SU-DHL-6 (cell line): ENCODE data around the gene FOXN3.

Experiments used
- H2AFZ ChIP-seq: fragments of 200-600 bp; sonication (generic); 2 replicates; pipeline ENCODE4 v1.6.1; 2014; ENCODE audit warnings: low read depth, mild to moderate bottlenecking, moderate library complexity, mixed read lengths, antibody characterized with exemption, low read length; ENCODE audit not compliant: severe bottlenecking
- H3F3A ChIP-seq: fragments of 200-600 bp; shearing (Covaris generic); 2 replicates; pipeline ENCODE4 v1.6.0; 2016; ENCODE audit warnings: antibody characterized with exemption, mild to moderate bottlenecking; ENCODE audit not compliant: insufficient read depth
- H3K27ac ChIP-seq: fragments of 200-600 bp; sonication (generic); 2 replicates; pipeline ENCODE4 v1.5.1; 2016; ENCODE audit warnings: low read depth, mild to moderate bottlenecking, low read length, moderate library complexity, mixed read lengths
- H3K27me3 ChIP-seq: fragments of 200-600 bp; sonication (generic), shearing (Covaris generic); 2 replicates; pipeline ENCODE4 v1.6.0; 2014; ENCODE audit warnings: mild to moderate bottlenecking, low read length
- H3K36me3 ChIP-seq: fragments of 200-600 bp; sonication (generic); 2 replicates; pipeline ENCODE4 v1.6.1; 2014; ENCODE audit warnings: mild to moderate bottlenecking, low read length, mixed read lengths
- H3K4me2 ChIP-seq: fragments of 300-600, 200-600 bp; shearing (Covaris generic), sonication (generic); 2 replicates; pipeline ENCODE4 v1.6.0; 2014; ENCODE audit warnings: low read length, low read depth, mild to moderate bottlenecking; ENCODE audit not compliant: poor library complexity, severe bottlenecking
- H3K4me3 ChIP-seq: fragments of 200-600 bp; sonication (generic); 2 replicates; pipeline ENCODE4 v1.5.1; 2014; ENCODE audit warnings: antibody characterized with exemption, low read length, mild to moderate bottlenecking, mixed read lengths; ENCODE audit not compliant: insufficient read depth, poor library complexity, severe bottlenecking
- H3K79me2 ChIP-seq: fragments of 200-600 bp; sonication (generic); 2 replicates; pipeline ENCODE4 v1.6.1; 2014; ENCODE audit warnings: mild to moderate bottlenecking, low read length, moderate library complexity; ENCODE audit not compliant: insufficient read depth
- H3K9ac ChIP-seq: fragments of 200-600 bp; sonication (generic); 2 replicates; pipeline ENCODE4 v1.7.0; 2014; ENCODE audit warnings: mild to moderate bottlenecking, low read length
- H3K9me2 ChIP-seq: fragments of 200-600 bp; sonication (generic); replicated peaks from 2 replicates; pipeline ENCODE4 v1.6.1; 2014; ENCODE audit warnings: low read length; ENCODE audit not compliant: insufficient read depth
- H3K9me3 ChIP-seq: fragments of 200-600 bp; sonication (generic); 2 replicates; pipeline ENCODE4 v1.6.1; 2014; ENCODE audit warnings: low read length, mixed read lengths; ENCODE audit not compliant: insufficient read depth
- H4K20me1 ChIP-seq: fragments of 200-600 bp; sonication (generic); 2 replicates; pipeline ENCODE4 v1.6.1; 2014; ENCODE audit warnings: low read depth, mild to moderate bottlenecking, antibody characterized with exemption, low read length, moderate library complexity, mixed read lengths
- EZH2phosphoT487 ChIP-seq: fragments of 200-600 bp; sonication (generic), shearing (Covaris generic); conservative IDR thresholded peaks from 2 replicates; pipeline ENCODE4 v1.6.1; 2018; ENCODE audit warnings: mild to moderate bottlenecking, antibody characterized with exemption, low read length, moderate library complexity, mixed read lengths
- TF ChIP-seq, protein P1 (sequence below): fragments of 200-600 bp; sonication (generic); IDR thresholded peaks from one replicate; pipeline ENCODE4 v1.5.1; 2017; ENCODE audit warnings: antibody characterized with exemption, mild to moderate bottlenecking, low read length, moderate library complexity; ENCODE audit not compliant: insufficient read depth, poor library complexity, severe bottlenecking

FOXN3 gene

DNA sequence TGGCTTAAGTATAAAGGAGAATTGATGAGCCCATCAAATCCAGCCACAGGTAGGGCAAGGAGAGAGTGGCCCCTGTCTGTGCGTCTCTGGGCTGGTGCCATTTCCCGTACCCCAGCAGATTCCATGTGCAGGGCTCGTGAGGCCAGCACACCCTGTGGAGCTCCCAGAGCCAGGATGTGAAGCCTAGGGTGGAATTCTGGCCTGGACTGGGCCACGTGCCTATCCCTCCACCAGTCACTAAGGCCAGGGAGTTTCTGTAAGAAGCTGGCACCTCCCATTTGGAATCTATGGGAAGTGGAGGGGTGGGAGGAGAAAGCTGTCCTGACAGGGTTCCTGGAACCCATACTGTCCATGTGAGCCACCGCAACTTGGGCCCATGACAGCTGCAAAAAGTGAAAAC lies 148.5 kb downstream of the FOXN3 start:
- no peak overlapping the region for H3K4me3 ChIP-seq
- no peaks in the 10 kb centered on the region for H3F3A ChIP-seq
- no peaks in the 10 kb centered on the region for H4K20me1 ChIP-seq
- H2AFZ ChIP-seq: no peak overlapping the region
- no peaks in the 10 kb centered on the region for H3K36me3 ChIP-seq
- no peaks in the 10 kb centered on the region for H3K9me2 ChIP-seq
- TF ChIP-seq, protein P1, sequence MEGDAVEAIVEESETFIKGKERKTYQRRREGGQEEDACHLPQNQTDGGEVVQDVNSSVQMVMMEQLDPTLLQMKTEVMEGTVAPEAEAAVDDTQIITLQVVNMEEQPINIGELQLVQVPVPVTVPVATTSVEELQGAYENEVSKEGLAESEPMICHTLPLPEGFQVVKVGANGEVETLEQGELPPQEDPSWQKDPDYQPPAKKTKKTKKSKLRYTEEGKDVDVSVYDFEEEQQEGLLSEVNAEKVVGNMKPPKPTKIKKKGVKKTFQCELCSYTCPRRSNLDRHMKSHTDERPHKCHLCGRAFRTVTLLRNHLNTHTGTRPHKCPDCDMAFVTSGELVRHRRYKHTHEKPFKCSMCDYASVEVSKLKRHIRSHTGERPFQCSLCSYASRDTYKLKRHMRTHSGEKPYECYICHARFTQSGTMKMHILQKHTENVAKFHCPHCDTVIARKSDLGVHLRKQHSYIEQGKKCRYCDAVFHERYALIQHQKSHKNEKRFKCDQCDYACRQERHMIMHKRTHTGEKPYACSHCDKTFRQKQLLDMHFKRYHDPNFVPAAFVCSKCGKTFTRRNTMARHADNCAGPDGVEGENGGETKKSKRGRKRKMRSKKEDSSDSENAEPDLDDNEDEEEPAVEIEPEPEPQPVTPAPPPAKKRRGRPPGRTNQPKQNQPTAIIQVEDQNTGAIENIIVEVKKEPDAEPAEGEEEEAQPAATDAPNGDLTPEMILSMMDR: no peak
- TF ChIP-seq EZH2phosphoT487: no peak
- H3K79me2 ChIP-seq: peaks cover 73% of the 10 kb centered on the region
- no peaks in the 10 kb centered on the region for H3K27me3 ChIP-seq
- no peak overlapping the region for H3K9ac ChIP-seq
- no peaks in the 10 kb centered on the region for H3K9me3 ChIP-seq
- no peak overlapping the region for H3K27ac ChIP-seq
- no peak overlapping the region for H3K4me2 ChIP-seq

DNA sequence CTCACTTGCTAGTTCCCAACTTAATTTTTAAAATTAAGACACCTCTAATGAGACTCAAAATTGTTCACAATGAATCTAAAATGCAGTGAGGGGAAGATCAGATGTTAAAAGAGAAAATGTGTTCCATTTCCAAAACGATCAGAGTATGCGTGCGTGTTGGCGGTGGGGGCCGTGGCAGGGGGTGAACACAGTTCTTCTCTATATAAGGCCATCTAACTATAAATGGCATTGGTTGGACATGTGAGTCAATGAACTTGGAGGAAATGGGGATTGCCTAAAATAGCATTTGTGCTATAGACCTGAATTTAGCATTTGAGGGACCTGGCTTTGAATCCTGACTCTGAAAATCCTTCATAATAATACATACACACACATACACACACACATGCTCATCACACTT lies 149.4 kb downstream of the FOXN3 start:
- H3K4me2 ChIP-seq: no peak overlapping the region
- H3K27ac ChIP-seq: no peak overlapping the region
- H3K9me2 ChIP-seq: no peaks in the 10 kb centered on the region
- H3K4me3 ChIP-seq: no peak overlapping the region
- peaks cover 3% of the 10 kb centered on the region; the same call in 1 of the 2 replicates for H3K36me3 ChIP-seq
- H3K9me3 ChIP-seq: no peaks in the 10 kb centered on the region
- H2AFZ ChIP-seq: no peak overlapping the region
- no peaks in the 10 kb centered on the region for H3K27me3 ChIP-seq
- no peaks in the 10 kb centered on the region for H3F3A ChIP-seq
- peaks cover 69% of the 10 kb centered on the region for H3K79me2 ChIP-seq
- no peaks in the 10 kb centered on the region for H4K20me1 ChIP-seq
- TF ChIP-seq EZH2phosphoT487: no peak
- TF ChIP-seq, protein P1: no peak
- H3K9ac ChIP-seq: no peak overlapping the region

DNA sequence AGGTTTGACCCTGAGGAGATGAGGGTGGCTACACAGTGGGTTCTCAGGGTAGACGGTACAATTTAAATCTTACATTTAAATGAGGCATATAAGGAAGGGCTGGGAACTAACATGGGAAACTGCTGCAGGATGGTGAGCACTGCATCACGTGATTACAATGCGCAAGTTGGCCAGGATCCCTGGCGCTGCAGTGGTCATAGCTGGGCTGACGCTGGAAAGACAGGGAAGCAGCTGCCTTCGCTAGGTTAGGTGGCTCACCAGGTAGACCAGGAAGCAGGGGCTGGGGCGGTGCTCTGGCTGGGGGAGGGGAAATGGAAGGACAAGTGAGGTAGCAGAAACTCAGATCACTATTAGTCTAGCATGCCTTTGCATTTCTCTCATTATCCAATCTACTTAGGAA lies 149.9 kb downstream of the FOXN3 start:
- Histone ChIP-seq H3K27me3 (no peaks in the 10 kb centered on the region), H3K36me3 (peaks cover 3% of the 10 kb centered on the region; the same call in 1 of the 2 replicates), H3K4me3 (no peak overlapping the region), H2AFZ (no peak overlapping the region), H3K9ac (no peak overlapping the region), H3K79me2 (peaks cover 74% of the 10 kb centered on the region), H3F3A (no peaks in the 10 kb centered on the region), H3K9me3 (no peaks in the 10 kb centered on the region), H3K27ac (no peak overlapping the region), H3K9me2 (no peaks in the 10 kb centered on the region), H4K20me1 (no peaks in the 10 kb centered on the region), H3K4me2 (no peak overlapping the region)
- TF ChIP-seq, protein P1: no peak
- no peak for TF ChIP-seq EZH2phosphoT487
